Uterus (tissue), 2 donors: ENCODE results near the gene LGALS1.

Experiments
- POLR2A ChIP-seq, 2 donors: fragments of 450-650 bp; IDR thresholded peaks; one replicate each; pipeline ENCODE4 v1.6.1; 2016; ENCODE audit warnings: antibody characterized with exemption in 2 of 2, mild to moderate bottlenecking in 1 of 2, moderate library complexity in 1 of 2
- TF ChIP-seq, protein P1 (sequence below), 4 experiments: fragments of 200-600 bp in 2 of 4; fragments of 450-650 bp in 2 of 4; sonication (generic) in 2 of 4; IDR thresholded peaks; one replicate each; pipeline ENCODE4 v1.5.1; 2016 to 2019; ENCODE audit warnings: antibody characterized with exemption in 4 of 4, mild to moderate bottlenecking in 2 of 4, moderate library complexity in 1 of 4

GRCh38 chr22:37690901-37691504 lies 15.6 kb downstream of the LGALS1 start:
- TF ChIP-seq, protein P1, sequence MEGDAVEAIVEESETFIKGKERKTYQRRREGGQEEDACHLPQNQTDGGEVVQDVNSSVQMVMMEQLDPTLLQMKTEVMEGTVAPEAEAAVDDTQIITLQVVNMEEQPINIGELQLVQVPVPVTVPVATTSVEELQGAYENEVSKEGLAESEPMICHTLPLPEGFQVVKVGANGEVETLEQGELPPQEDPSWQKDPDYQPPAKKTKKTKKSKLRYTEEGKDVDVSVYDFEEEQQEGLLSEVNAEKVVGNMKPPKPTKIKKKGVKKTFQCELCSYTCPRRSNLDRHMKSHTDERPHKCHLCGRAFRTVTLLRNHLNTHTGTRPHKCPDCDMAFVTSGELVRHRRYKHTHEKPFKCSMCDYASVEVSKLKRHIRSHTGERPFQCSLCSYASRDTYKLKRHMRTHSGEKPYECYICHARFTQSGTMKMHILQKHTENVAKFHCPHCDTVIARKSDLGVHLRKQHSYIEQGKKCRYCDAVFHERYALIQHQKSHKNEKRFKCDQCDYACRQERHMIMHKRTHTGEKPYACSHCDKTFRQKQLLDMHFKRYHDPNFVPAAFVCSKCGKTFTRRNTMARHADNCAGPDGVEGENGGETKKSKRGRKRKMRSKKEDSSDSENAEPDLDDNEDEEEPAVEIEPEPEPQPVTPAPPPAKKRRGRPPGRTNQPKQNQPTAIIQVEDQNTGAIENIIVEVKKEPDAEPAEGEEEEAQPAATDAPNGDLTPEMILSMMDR (IDR thresholded peaks at IDR 0.05) = no peak
- TF ChIP-seq POLR2A (IDR thresholded peaks at IDR 0.05) = no peak
